GM10847 (cell line): ENCODE results near the gene GALNT10.

Experiments used
- POLR2A ChIP-seq: IDR thresholded peaks from 2 replicates; pipeline ENCODE4 v1.6.1; 2011; ENCODE audit not compliant: insufficient read length; ENCODE audit errors: extremely low read depth

GALNT10 gene

DNA sequence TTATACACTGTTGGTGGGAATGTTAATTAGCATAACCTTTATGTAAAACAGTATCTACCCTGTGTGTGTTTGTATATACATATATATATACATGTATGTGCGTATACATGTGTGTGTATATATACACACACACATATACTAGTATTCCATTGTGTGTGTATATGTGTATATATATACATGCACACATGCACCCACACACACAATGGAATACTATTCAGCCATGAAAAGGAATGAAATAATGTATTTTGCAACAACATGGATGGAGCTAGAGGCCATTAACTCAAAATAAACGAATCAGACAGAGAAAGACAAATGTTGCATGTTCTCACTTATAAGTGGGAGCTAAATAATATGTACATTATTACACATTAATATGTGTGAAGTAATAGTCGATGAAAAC, 237.7 kb downstream of the GALNT10 start:
- TF ChIP-seq POLR2A = no peak

GRCh38 chr5:154429341-154429740, 238.8 kb downstream of the GALNT10 start:
- no peak for TF ChIP-seq POLR2A

DNA sequence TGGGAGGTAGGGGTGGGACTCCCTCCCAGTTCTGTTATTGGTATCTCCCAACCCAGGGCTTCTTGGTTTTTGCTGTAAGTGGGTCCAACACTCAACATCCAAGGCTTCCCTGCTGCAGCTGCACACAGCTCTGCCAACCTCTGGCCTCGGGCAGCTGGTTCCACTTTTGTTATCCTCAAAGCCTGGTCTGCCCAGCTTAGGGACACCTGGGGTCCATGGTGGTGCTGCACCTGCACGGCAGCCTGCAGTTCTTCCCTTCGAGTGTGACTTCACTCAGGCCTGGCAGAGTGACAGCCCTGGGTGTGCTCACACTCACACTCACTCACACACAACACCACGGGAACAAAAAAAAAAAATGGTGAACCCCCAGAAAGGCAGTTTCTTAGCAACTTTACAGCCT, 239.9 kb downstream of the GALNT10 start:
- no peak for TF ChIP-seq POLR2A

GRCh38 chr5:154430961-154431630, 240.6 kb downstream of the GALNT10 start:
- TF ChIP-seq POLR2A = no peak

- no peak for TF ChIP-seq POLR2A
These were observed 244.7 kb downstream of the GALNT10 start for GRCh38 chr5:154435226-154435625.

GRCh38 chr5:154437281-154437965, 246.9 kb downstream of the GALNT10 start:
- no peak for TF ChIP-seq POLR2A

DNA sequence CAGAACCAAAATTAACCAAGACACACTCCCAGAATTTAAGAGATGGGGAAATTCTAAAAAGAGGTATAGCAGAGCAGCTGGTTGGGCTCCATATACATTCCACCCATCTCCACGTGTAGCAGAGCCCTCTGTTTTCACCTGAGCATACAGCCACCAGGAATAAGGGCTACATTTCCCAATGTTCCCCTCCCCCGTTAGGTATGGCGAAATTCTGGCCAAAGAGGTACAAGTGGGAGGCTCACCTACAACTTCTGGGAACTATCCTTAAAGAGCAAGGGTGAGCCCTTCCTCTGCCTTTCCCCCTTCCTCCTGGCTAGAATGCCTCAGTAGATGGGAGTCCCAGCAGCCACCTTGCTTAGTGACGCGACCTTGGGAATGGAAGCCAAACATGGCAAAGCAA, 250.0 kb downstream of the GALNT10 start:
- TF ChIP-seq POLR2A = no peak

DNA sequence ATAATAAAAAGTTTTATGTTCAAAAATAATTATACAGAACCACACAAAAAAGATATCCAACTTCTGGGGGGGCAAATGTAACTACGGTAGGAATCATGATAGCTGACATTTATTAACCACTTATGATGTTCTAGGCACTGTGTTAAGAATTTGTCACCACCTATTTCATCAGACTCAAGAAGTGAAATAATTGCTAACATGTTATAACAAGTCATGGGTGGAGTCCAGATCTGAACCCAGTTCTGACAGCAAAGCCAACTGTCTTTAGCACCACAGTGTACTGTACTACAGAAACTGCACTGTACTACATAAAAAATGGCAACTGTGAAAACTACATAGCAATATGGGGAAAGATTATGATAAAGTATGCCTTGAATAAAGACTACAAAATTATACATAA, 252.3 kb downstream of the GALNT10 start:
- no peak for TF ChIP-seq POLR2A

DNA sequence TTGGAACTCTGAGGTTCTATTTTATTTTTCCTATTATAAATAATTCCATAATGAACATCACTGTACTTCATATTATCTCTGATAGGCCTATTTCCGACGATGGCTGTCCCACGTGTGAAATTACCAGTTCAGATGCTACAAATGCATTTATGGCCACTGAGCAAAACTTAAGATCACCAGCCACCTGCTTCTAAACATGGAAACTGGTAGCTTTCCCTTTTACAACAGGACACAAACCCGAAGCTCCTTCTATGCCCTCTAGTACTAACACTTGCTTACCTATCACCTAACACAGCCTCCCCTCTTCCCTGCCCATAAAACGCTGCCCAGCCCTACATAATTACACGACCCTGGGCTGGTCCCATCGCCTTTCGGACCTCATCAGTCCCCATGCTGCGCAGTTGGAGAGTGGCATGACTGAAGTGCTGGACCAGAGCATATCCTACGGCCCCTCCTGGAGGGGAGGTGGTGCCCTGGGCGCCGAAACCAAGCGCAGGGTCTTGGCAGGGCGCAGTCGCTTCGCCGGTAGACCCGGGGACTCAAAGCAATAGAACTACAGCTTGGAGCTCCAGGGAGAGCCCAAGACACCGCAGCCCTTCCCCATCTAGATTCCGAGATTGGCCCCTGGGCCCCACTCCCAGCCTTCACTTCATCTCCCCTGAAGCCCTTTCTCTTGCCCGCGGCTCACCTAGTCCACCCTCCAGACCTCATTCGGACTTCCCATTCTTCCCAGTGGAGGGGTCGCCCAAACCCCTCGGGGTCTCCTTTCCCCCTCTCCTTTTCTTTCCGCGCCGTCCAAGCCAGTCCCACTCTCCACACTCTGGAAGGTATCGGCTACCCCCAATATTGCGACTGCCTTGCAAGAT, 254.3 kb downstream of the GALNT10 start:
- no peak for TF ChIP-seq POLR2A

DNA sequence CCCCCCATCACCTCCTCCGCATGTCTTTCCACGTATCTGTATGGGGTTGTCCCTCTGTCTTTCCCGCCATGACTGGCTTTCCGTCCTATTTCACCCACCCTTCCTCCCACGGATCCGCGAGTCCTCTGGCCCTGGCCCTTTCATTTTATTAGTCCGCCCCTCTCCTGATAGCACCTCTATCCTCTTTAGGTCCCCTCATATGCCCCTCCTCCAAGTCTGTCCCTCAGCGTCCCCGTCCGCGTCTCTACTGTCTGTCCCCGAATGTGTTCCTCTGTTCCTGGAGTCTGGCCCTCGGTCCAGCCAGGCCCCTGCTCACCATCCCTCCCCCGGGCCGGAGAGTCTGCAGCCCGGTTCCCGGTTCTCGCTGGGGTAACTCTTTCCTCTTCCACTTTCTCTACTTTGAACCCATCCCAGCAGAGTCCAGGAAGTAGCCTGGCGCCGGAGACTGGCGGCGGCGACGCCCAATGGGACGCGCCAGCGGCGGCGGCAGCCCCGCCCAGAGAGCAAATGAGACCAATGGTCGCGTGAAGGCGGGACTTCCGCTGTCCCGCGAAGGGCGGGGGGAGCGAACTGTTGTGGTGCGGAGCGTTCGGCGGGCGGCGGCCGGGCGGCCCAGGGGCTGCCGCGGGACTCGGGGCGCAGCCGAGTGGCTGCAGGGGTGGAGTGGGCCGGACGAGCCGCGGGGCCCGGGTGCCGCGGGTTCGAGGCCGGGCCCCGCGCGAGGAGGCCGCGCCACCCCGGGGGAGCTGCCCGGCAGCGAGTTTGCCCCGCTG, 255.1 kb downstream of the GALNT10 start, which contains the start of gene SAP30L:
Gene SAP30L (plus strand): TSS at position 576 of the 773 bp plus-strand sequence. CDS start 608 bp downstream, outside the sequence.
- peak; percentile 47 for TF ChIP-seq POLR2A

DNA sequence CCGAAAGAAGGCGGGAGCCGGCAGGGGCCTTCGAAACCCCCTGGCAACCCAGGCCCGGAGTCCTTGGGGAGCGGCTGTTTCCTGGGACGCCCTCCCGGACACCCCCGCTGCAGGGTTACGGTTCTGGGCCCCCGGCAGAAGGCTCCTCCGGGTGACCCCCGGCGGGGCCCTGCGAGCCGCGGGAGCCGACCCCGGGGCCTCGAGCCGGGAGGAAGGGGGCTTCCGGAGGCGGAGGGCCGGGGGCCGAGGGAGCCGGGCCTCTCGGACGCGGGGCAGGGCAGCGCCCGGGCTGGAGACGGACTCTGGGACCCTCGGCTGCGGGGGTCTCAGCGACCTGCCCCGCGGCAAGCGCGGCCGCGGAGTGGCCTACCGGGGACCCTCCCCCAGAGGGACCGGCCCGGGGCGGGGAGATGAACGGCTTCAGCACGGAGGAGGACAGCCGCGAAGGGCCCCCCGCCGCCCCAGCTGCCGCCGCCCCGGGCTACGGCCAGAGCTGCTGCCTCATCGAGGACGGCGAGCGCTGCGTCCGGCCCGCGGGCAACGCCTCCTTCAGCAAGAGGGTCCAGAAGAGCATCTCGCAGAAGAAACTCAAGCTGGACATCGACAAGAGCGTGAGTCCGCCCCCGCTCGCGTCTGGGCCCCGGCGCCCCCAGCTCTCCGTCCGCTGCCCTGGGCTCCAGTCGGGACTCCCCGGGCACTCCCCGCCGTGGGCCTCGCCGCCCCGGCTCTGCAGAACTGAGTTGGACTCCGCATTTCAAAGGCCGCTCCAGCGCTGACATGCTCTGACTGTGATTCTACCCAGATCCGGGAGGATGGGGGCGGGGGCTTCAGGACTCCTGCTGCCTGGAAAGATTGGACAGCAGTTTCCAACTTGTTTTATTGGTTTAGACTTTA, 255.9 kb downstream of the GALNT10 start:
- no peak for TF ChIP-seq POLR2A

GRCh38 chr5:154447089-154447725, 256.7 kb downstream of the GALNT10 start:
- TF ChIP-seq POLR2A = no peak

- TF ChIP-seq POLR2A = no peak
These were observed 259.3 kb downstream of the GALNT10 start for GRCh38 chr5:154449786-154450185.

- TF ChIP-seq POLR2A = no peak
These were observed 261.4 kb downstream of the GALNT10 start for GRCh38 chr5:154451957-154452356.
